GM12878 (cell line): Measurements from ENCODE around the gene ATP2A3. TPM values are rescaled to one million over a fixed set of nuclear protein-coding genes. Genes with fewer than 3 reads are reported as not detected.

Experiments
- ATAC-seq: fragments of 200-7000 bp; cut with Tn5 transposase; 3 replicates; pipeline ENCODE4 v1.9.1; 2020; ENCODE audit warnings: mild to moderate bottlenecking, moderate library complexity
- BruUV-seq: library from RNA; stranded (reverse); fragments of 400-500 nt; replicated peaks from 2 replicates; lab custom pipeline; 2021; lab: Mats Ljungman, UMichigan
- CTCF ChIA-PET: fragments of 300-600 bp; sonication (Branson Sonifier 250); formaldehyde crosslinking; extraction: SDS; loops from one replicate; lab custom pipeline; 2021; ENCODE audit warnings: inconsistent platforms; lab: Yijun Ruan, JAX
- POLR2A ChIA-PET: fragments of 350-600 bp; formaldehyde crosslinking; extraction: SDS; loops from one replicate; lab custom pipeline; 2021; ENCODE audit warnings: inconsistent platforms; lab: Charles Lee
- RAD21 ChIA-PET: fragments of 300-600 bp; sonication (Branson Sonifier 250); formaldehyde crosslinking; loops from one replicate; lab custom pipeline; 2023; ENCODE audit warnings: antibody characterized with exemption; ENCODE audit not compliant: unreplicated experiment; lab: Charles Lee
- SMC1A ChIA-PET: fragments of 300-600 bp; sonication (Branson Sonifier 250); formaldehyde crosslinking; loops from one replicate; lab custom pipeline; 2023; ENCODE audit not compliant: unreplicated experiment, uncharacterized antibody; lab: Charles Lee
- DNase-seq: peaks from one replicate; pipeline ENCODE4 v3.0.0-alpha.2; 2011; ENCODE audit warnings: low read depth, low spot score
- FAIRE-seq: peaks from 3 replicates; lab custom pipeline; 2011; peaks lifted over from hg19 to GRCh38; lab: Jason Lieb, UNC
- H2AFZ ChIP-seq: 2 replicates; pipeline ENCODE4 v1.6.0; 2011; ENCODE audit warnings: low read depth, low read length, control low read depth; ENCODE audit not compliant: control insufficient read depth
- H3K27ac ChIP-seq: 2 replicates; pipeline ENCODE4 v1.5.1; 2011; ENCODE audit warnings: control low read depth; ENCODE audit not compliant: control insufficient read depth, insufficient read depth
- H3K27me3 ChIP-seq, 2 experiments: replicated peaks in 1 of 2; 2 replicates each; pipeline versions ENCODE4 v1.6.0 to v1.6.1; 2011; ENCODE audit warnings: low read length in 1 of 2; ENCODE audit not compliant: control insufficient read depth in 2 of 2, insufficient read depth in 2 of 2
- H3K36me3 ChIP-seq, 2 experiments: 2 replicates each; pipeline ENCODE4 v1.5.1; 2011; ENCODE audit warnings: low read length in 1 of 2; ENCODE audit not compliant: control insufficient read depth in 2 of 2, insufficient read depth in 2 of 2
- H3K4me1 ChIP-seq: 2 replicates; pipeline ENCODE4 v1.6.1; 2011; ENCODE audit warnings: mild to moderate bottlenecking, low read length, moderate library complexity, mixed read lengths; ENCODE audit not compliant: control insufficient read depth, insufficient read depth
- H3K4me2 ChIP-seq: 2 replicates; pipeline ENCODE4 v1.6.0; 2011; ENCODE audit warnings: control low read depth; ENCODE audit not compliant: control insufficient read depth, insufficient read depth
- H3K4me3 ChIP-seq: fragments of 200-600 bp; sonication (generic); 2 replicates; pipeline ENCODE4 v1.5.1; 2016
- H3K79me2 ChIP-seq: 2 replicates; pipeline ENCODE4 v1.6.0; 2011; ENCODE audit warnings: low read length; ENCODE audit not compliant: control insufficient read depth, insufficient read depth
- H3K9ac ChIP-seq: 2 replicates; pipeline ENCODE4 v1.8.0; 2011; ENCODE audit warnings: low read length, control low read depth, mixed read lengths; ENCODE audit not compliant: control insufficient read depth, insufficient read depth
- H3K9me3 ChIP-seq: replicated peaks from 3 replicates; pipeline ENCODE4 v1.5.1; 2011; ENCODE audit warnings: mild to moderate bottlenecking, low read length; ENCODE audit not compliant: control insufficient read depth, insufficient read depth
- H4K20me1 ChIP-seq: 2 replicates; pipeline ENCODE4 v1.6.0; 2011; ENCODE audit not compliant: control insufficient read depth, insufficient read depth
- BCL11A ChIP-seq: IDR thresholded peaks from 2 replicates; pipeline ENCODE4 v1.6.1; 2011; ENCODE audit warnings: low read depth, low read length
- BHLHE40 ChIP-seq, 2 experiments: fragments of 450-650 bp in 1 of 2; IDR thresholded peaks; 2 replicates each; pipeline ENCODE4 v1.6.1; 2011 to 2017; ENCODE audit warnings: low read depth in 2 of 2, borderline replicate concordance in 1 of 2, improper control_type of control experiment in 1 of 2, low read length in 1 of 2, mild to moderate bottlenecking in 1 of 2
- CBX5 ChIP-seq: sonication (generic); IDR thresholded peaks from 2 replicates; pipeline ENCODE4 v1.6.1; 2016; ENCODE audit warnings: low read depth, moderate library complexity, mild to moderate bottlenecking, inconsistent platforms
- DPF2 ChIP-seq: fragments of 450-650 bp; IDR thresholded peaks from 2 replicates; pipeline ENCODE4 v1.6.1; 2017; ENCODE audit warnings: mild to moderate bottlenecking
- ESRRA ChIP-seq: IDR thresholded peaks from 2 replicates; pipeline ENCODE4 v1.6.1; 2012; ENCODE audit warnings: mild to moderate bottlenecking, low read length, improper control_type of control experiment
- GATAD2B ChIP-seq: fragments of 450-650 bp; conservative IDR thresholded peaks from 2 replicates; pipeline ENCODE4 v1.6.1; 2017; ENCODE audit warnings: low read depth, mild to moderate bottlenecking, moderate library complexity
- IKZF1 ChIP-seq: fragments of 450-650 bp; conservative IDR thresholded peaks from 2 replicates; pipeline ENCODE4 v1.6.1; 2017; ENCODE audit warnings: antibody characterized with exemption, mild to moderate bottlenecking
- LARP7 ChIP-seq: fragments of 450-650 bp; IDR thresholded peaks from 2 replicates; pipeline ENCODE4 v1.6.1; 2017; ENCODE audit warnings: mild to moderate bottlenecking
- MLLT1 ChIP-seq: fragments of 450-650 bp; IDR thresholded peaks from 2 replicates; pipeline ENCODE4 v1.6.1; 2016; ENCODE audit warnings: mild to moderate bottlenecking
- MXI1 ChIP-seq: fragments of 150-350 bp; IDR thresholded peaks from 2 replicates; pipeline ENCODE4 v1.6.1; 2011; ENCODE audit warnings: low read depth, mild to moderate bottlenecking, inconsistent platforms, low read length, improper control_type of control experiment
- NFXL1 ChIP-seq: fragments of 450-650 bp; IDR thresholded peaks from 2 replicates; pipeline ENCODE4 v1.6.1; 2017; ENCODE audit warnings: antibody characterized with exemption, mild to moderate bottlenecking, borderline replicate concordance
- NKRF ChIP-seq: fragments of 450-650 bp; conservative IDR thresholded peaks from 2 replicates; pipeline ENCODE4 v1.6.1; 2017; ENCODE audit warnings: mild to moderate bottlenecking, moderate library complexity
- NR2C2 ChIP-seq: IDR thresholded peaks from 2 replicates; pipeline ENCODE4 v1.6.1; 2011; ENCODE audit warnings: borderline replicate concordance, low read depth; ENCODE audit not compliant: control insufficient read depth, insufficient read length
- NR2F1 ChIP-seq: fragments of 450-650 bp; conservative IDR thresholded peaks from 2 replicates; pipeline ENCODE4 v1.6.1; 2017; ENCODE audit warnings: mild to moderate bottlenecking
- POLR2AphosphoS5 ChIP-seq: IDR thresholded peaks from 2 replicates; pipeline ENCODE4 v1.6.1; 2011; ENCODE audit warnings: mild to moderate bottlenecking, low read length, inconsistent platforms
- RBBP5 ChIP-seq: fragments of 200-600 bp; sonication (generic); conservative IDR thresholded peaks from 2 replicates; pipeline ENCODE4 v1.6.1; 2016
- RUNX3 ChIP-seq: IDR thresholded peaks from 2 replicates; pipeline ENCODE4 v1.6.1; 2012; ENCODE audit warnings: low read length, inconsistent platforms
- SP1 ChIP-seq: IDR thresholded peaks from one replicate; pipeline ENCODE4 v1.6.1; 2011; ENCODE audit warnings: low read depth, low read length
- SPI1 ChIP-seq: IDR thresholded peaks from 2 replicates; pipeline ENCODE4 v1.6.1; 2011; ENCODE audit warnings: low read depth, mild to moderate bottlenecking, low read length, moderate library complexity, borderline replicate concordance; ENCODE audit not compliant: insufficient read depth
- SREBF2 ChIP-seq: IDR thresholded peaks from 2 replicates; pipeline ENCODE4 v1.6.1; 2012; ENCODE audit warnings: mild to moderate bottlenecking, low read length
- SRF ChIP-seq, 2 experiments: IDR thresholded peaks; 2 replicates each; pipeline ENCODE4 v1.6.1; 2011; ENCODE audit warnings: low read depth in 2 of 2, low read length in 2 of 2, mild to moderate bottlenecking in 1 of 2, moderate library complexity in 1 of 2
- TBL1XR1 ChIP-seq: IDR thresholded peaks from 2 replicates; pipeline ENCODE4 v1.6.1; 2012; ENCODE audit warnings: low read depth, low read length, improper control_type of control experiment
- TCF12 ChIP-seq: IDR thresholded peaks from 2 replicates; pipeline ENCODE4 v1.6.1; 2011; ENCODE audit warnings: low read depth, mild to moderate bottlenecking, low read length
- YY1 ChIP-seq: IDR thresholded peaks from 2 replicates; pipeline ENCODE4 v1.6.1; 2011; ENCODE audit warnings: low read depth, mild to moderate bottlenecking, low read length
- WGBS: methylation state at CpG from one replicate; pipeline ENCODE4 v1.1.6; 2016; ENCODE audit warnings: low lambda C conversion rate; ENCODE audit not compliant: insufficient replicate concordance, insufficient coverage; ENCODE audit errors: missing lambda C conversion rate; 5-methylcytosine and 5-hydroxymethylcytosine counted together
- in situ Hi-C: fragments of 300-500 bp; cut with MboI; formaldehyde crosslinking; loops from 9 replicates; pipeline ENCODE4 v1.14.3; 2018; ENCODE audit warnings: mixed read lengths
- intact Hi-C: fragments of 100-400 bp; cut with micrococcal nuclease; formaldehyde crosslinking; loops from one replicate; pipeline ENCODE4 v1.14.2; 2022; ENCODE audit not compliant: unreplicated experiment
- polyA plus RNA-seq, 11 experiments: library from polyadenylated mRNA; depleted of rRNA in 4 of 11; unstranded in 6 of 11; stranded (reverse) in 5 of 11; fragments of >200 nt; fragmentation: Nextera tagmentation in 4 of 11; fragmentation: Illumina TruSeq in 1 of 11; extraction: Ambion mirVana in 4 of 11; extraction: Trizol in 1 of 11; gene quantifications; 1 replicate in 1 of 11; 2 replicates in 10 of 11; pipeline versions ENCODE4 v1.2.1 to v1.2.3, GENCODE V29; 2011 to 2016; ENCODE audit warnings: inconsistent platforms in 2 of 11, missing spikeins in 2 of 11, low read depth in 1 of 11
- total RNA-seq, 4 experiments: library from RNA; depleted of rRNA in 3 of 4; stranded (reverse); fragments of >200 nt in 3 of 4; fragmentation: Illumina TruSeq in 1 of 4; extraction: Trizol in 1 of 4; gene quantifications; 2 replicates each; pipeline versions ENCODE4 v1.2.1 to v1.2.3, GENCODE V29; 2013 to 2021

ATP2A3 gene
- total and polyA plus RNA-seq, 10 of the 15 experiments (the other 5 are each of a cell fraction or from before 2014, with no cell fraction given) = 1.0 to 99.2 (median 37.9) TPM

- H3K36me3 ChIP-seq = no peaks in the 10 kb centered on the region
- ATAC-seq = peak; percentile 68
- no peaks in the 10 kb centered on the region; a peak in 1 of 4 replicates for H3K27me3 ChIP-seq
- intact Hi-C loops = no loop called here
- H2AFZ ChIP-seq = peak overlapping the region; percentile 7; the same call in 1 of the 2 replicates
- H3K4me1 ChIP-seq = peaks cover 5% of the 10 kb centered on the region
- H3K79me2 ChIP-seq = no peaks in the 10 kb centered on the region
- H3K9ac ChIP-seq = no peak overlapping the region
- no peak for DNase-seq
- CTCF ChIA-PET = interaction anchor here (1.0 to 1.9 kb wide), 7 partner anchors 9 to 168 kb away, joined by 4 to 7 read pairs (median 5); partner anchors contain the start of gene P2RX1
- H3K9me3 ChIP-seq = no peaks in the 10 kb centered on the region
- in situ Hi-C loops = no loop called here
- no peak overlapping the region for H3K4me2 ChIP-seq
- no peak overlapping the region for H3K4me3 ChIP-seq
- 40% methylated on average over 10 of the region's 11 CpGs for WGBS
- SMC1A ChIA-PET = interaction anchor here (1.2 kb wide), 1 partner anchor 59 kb away, joined by 4 read pairs; the partner anchor contains the start of gene NCBP3
- FAIRE-seq = peak; percentile 44
- H3K27ac ChIP-seq = no peak overlapping the region
- H4K20me1 ChIP-seq = no peaks in the 10 kb centered on the region
- POLR2A ChIA-PET = interaction anchor here (0.7 to 1.0 kb wide), 4 partner anchors 10 to 239 kb away, joined by 3 to 9 read pairs (median 3); no protein-coding TSS in a partner anchor
- RAD21 ChIA-PET = interaction anchor here (1.3 to 2.2 kb wide), 3 partner anchors 10 to 167 kb away, joined by 5 to 6 read pairs (median 5); no protein-coding TSS in a partner anchor
- BruUV-seq = no TSS peak
- TF ChIP-seq TCF12 (peak; percentile 90), GATAD2B (no peak), SRF (IDR thresholded peaks at IDR 0.05; ENCODE audit: low read depth in 2 of 2, low read length in 2 of 2) (no peak), NR2F1 (0 out of 2 replicates have a peak, but pooled peaks have one; percentile 15), RUNX3 (peak; percentile 62), ESRRA (no peak), TBL1XR1 (no peak), CBX5 (no peak), MXI1 (no peak), NFXL1 (no peak), BCL11A (no peak), SREBF2 (no peak), DPF2 (0 out of 2 replicates have a peak, but pooled peaks have one; percentile 9), BHLHE40 (IDR thresholded peaks at IDR 0.05; ENCODE audit: borderline replicate concordance in 1 of 2, low read depth in 2 of 2, low read length in 1 of 2) (0 out of 4 replicates have a peak, but pooled peaks of 1 of the 2 experiments have one; percentile 32), SPI1 (no peak), POLR2AphosphoS5 (no peak), NKRF (no peak), NR2C2 (no peak), LARP7 (peak; percentile 24; the same call in 1 of the 2 replicates), SP1 (no peak), IKZF1 (0 out of 2 replicates have a peak, but pooled peaks have one; percentile 15), RBBP5 (no peak), YY1 (no peak), MLLT1 (0 out of 2 replicates have a peak, but pooled peaks have one; percentile 38)
Measured at GRCh38 chr17:3905017-3905520, 59.2 kb downstream of the ATP2A3 start.
